Gastroesophageal sphincter (tissue), 3 donors: ENCODE results near the gene PLA2G10.
"Not testable (repeated sequence)": the region's sequence is repeated elsewhere in the genome, so short reads cannot be mapped to it uniquely, and the experiment has no call there.

ENCODE experiments used
- CTCF ChIP-seq, 4 experiments: fragments of 200-600 bp in 2 of 4; fragments of 450-650 bp in 2 of 4; sonication (generic) in 1 of 4; IDR thresholded peaks; one replicate each; pipeline ENCODE4 v1.5.1; 2017 to 2019; ENCODE audit warnings: antibody characterized with exemption in 4 of 4, mild to moderate bottlenecking in 2 of 4, moderate library complexity in 2 of 4
- POLR2A ChIP-seq, 2 donors: fragments of 450-650 bp; IDR thresholded peaks; one replicate each; pipeline ENCODE4 v1.6.1; 2017; ENCODE audit warnings: antibody characterized with exemption in 2 of 2, mild to moderate bottlenecking in 2 of 2, moderate library complexity in 1 of 2

DNA sequence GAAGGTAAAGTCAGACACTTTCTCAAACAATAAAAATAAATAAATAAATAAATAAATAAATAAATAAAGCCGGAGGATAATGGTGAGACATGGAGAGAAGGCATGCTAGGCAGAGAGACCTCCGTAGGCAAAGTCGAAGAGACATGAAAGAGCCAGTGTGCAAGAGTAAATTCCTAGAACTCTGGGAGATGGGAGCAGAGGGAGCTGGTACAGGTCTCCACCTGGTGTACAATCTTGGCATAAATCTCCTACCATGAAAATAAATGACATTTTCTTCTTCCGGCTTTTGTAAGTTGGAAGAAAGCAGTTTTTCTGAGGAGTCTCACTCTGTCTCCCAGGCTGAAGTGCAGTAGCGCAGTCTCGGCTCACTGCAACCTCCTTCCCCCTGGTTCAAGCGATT, 7.8 kb upstream of the PLA2G10 start:
- not testable (repeated sequence) for TF ChIP-seq POLR2A, CTCF (IDR thresholded peaks at IDR 0.05)
